ENCODE results near the gene ZNF341.
A peak's percentile ranks its signal among the peaks of the same experiment; 100 is the strongest.

The ZNF341 gene

GRCh38 chr20:33833333-33833732 is 101.5 kb downstream of the ZNF341 start:
- H3K4me3 ChIP-seq (ENCODE audit: low read depth, low read length): no peak overlapping the region
- no peak for TF ChIP-seq CTCF (IDR thresholded peaks at IDR 0.05; ENCODE audit: insufficient read depth, low read depth, low read length, missing control alignments)
- no peak for DNase-seq (ENCODE audit: low read depth)

- no peak for TF ChIP-seq CTCF (IDR thresholded peaks at IDR 0.05; ENCODE audit: insufficient read depth, low read depth, low read length, missing control alignments)
- H3K4me3 ChIP-seq (ENCODE audit: low read depth, low read length): no peak overlapping the region
- DNase-seq (ENCODE audit: low read depth): no peak
These were observed 103.9 kb downstream of the ZNF341 start for GRCh38 chr20:33835615-33836172.

GRCh38 chr20:33836277-33836676 is 104.5 kb downstream of the ZNF341 start:
- DNase-seq (ENCODE audit: low read depth): no peak
- TF ChIP-seq CTCF (IDR thresholded peaks at IDR 0.05; ENCODE audit: insufficient read depth, low read depth, low read length, missing control alignments): no peak
- no peak overlapping the region for H3K4me3 ChIP-seq (ENCODE audit: low read depth, low read length)

GRCh38 chr20:33837096-33837830 is 105.5 kb downstream of the ZNF341 start:
- no peak for TF ChIP-seq CTCF (IDR thresholded peaks at IDR 0.05; ENCODE audit: insufficient read depth, low read depth, low read length, missing control alignments)
- no peak overlapping the region for H3K4me3 ChIP-seq (ENCODE audit: low read depth, low read length)
- peak; percentile 45 for DNase-seq (ENCODE audit: low read depth)

- no peak for DNase-seq (ENCODE audit: low read depth)
- no peak overlapping the region for H3K4me3 ChIP-seq (ENCODE audit: low read depth, low read length)
- no peak for TF ChIP-seq CTCF (IDR thresholded peaks at IDR 0.05; ENCODE audit: insufficient read depth, low read depth, low read length, missing control alignments)
These were observed 106.5 kb downstream of the ZNF341 start for GRCh38 chr20:33838035-33838864.

- H3K4me3 ChIP-seq (ENCODE audit: low read depth, low read length): no peak overlapping the region
- no peak for DNase-seq (ENCODE audit: low read depth)
- TF ChIP-seq CTCF (IDR thresholded peaks at IDR 0.05; ENCODE audit: insufficient read depth, low read depth, low read length, missing control alignments): no peak
These were observed 107.8 kb downstream of the ZNF341 start for GRCh38 chr20:33839591-33839990.
